NCI-H748 (cell line): ENCODE data around the gene ZNF346.
A peak's percentile ranks its signal among the peaks of the same experiment; 100 is the strongest.
"Not testable (repeated sequence)": the region's sequence is repeated elsewhere in the genome, so short reads cannot be mapped to it uniquely, and the experiment has no call there.

ENCODE experiments used
- DNase-seq: peaks from one replicate; lab custom pipeline; 2025; ENCODE audit not compliant: unreplicated experiment; lab: John Stamatoyannopoulos, UW

The ZNF346 gene

GRCh38 chr5:177008716-177009115, 13.8 kb upstream of the ZNF346 start:
- DNase-seq = no peak

- DNase-seq = no peak
Measured at GRCh38 chr5:177010153-177010552, 12.3 kb upstream of the ZNF346 start.

DNA sequence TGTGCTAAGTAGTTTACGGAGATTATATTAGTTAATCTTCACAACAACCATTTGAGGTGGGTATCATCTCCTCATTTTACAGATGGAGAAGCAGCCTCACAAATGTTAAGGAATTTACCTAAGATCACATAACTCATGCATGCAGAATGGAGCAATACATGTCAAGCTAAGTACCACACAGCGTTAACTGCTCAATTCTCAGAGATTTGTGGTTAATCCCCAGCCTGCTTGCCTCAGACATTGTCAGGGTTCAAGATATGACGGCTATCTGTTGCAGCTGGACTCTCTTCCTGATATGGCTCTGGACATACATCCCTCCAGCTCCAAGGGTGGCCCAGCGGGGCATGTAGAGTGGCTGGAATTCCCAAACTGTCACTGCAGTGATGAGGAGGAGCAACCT, 7.3 kb upstream of the ZNF346 start:
- no peak for DNase-seq

DNA sequence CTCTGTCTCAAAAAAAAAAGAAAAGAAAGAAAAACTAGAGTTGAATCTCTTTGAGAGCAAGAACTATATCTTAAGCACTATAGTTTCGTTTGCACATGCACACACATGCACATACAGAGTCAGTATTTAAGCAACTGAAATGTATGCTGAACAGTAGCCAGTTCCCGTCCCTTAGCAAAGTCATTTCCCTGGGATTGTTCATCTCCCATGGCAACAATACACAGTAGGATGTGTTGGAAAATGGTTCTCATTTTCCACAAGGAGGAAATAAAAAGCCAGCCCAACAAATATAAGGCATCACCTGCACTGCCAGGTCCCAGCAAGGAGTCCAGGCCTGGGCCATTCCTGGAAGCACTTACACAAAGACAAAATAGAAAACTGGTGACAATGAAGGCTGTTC, 4.2 kb upstream of the ZNF346 start:
- peak; percentile 21 for DNase-seq

GRCh38 chr5:177020033-177020432, 2.5 kb upstream of the ZNF346 start:
- DNase-seq = no peak

DNA sequence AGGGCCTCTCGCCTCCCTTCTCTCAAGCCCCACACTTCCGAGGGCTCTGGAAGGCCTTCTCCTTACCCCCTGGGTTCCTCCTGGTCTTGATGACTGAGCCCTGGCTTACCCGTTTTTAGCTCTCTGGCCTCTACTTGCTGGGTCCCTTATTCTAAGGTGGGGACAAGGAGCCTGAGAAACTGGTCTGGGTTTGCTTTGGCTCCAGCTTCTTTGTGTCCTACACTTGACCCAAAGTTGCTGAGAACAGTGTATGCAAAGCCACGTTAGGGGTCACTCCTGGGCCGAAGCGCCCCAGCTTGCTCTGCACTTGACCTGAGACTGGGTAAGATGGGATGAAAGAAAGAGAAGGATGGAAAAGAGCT, 788 bp downstream of the ZNF346 start:
- no peak for DNase-seq

GRCh38 chr5:177024559-177024958, 2.1 kb downstream of the ZNF346 start:
- no peak for DNase-seq

DNA sequence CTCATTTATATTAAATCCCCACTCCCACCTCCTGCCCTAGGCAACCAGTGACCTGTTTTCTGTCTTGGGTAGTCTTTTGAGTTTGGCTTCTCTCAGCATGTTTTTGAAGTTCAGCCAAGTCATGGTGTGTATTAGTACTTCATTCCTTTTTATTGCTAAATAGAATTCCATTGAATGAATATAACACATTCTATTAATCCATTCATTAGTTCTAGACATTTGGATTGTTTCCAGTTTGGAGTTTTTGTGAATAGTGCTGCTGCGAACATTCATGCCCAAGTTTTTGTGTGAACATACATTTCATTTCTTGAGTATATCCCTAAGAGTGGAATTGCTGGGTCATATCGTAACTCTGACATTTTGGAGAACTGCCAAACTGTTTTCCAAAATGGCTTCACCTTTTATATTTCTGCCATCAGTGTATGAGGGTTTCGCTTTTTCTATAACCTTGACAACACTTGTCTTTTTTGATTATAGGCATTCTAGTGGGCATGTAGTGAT, 2.7 kb downstream of the ZNF346 start:
- no peak for DNase-seq

DNA sequence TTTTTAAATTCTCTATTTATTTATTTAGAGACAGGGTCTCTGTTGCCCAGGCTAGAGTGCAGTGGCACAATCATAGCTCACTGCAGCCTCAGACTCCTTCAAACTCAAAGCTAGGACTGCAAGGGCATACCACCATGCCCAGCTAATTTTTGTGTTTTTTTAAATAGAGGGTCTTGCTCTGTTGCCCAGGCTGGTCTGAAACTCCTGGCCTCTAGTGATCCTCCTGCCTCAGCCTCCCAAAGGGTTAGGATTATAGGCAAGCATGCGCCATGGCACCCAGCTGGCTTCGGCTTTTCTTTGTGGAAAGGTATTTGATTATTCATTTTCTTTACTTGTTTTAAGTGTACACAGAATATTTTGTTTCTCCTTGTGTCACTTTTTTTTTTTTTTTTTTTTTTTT, 5.2 kb downstream of the ZNF346 start:
- DNase-seq = no peak

DNA sequence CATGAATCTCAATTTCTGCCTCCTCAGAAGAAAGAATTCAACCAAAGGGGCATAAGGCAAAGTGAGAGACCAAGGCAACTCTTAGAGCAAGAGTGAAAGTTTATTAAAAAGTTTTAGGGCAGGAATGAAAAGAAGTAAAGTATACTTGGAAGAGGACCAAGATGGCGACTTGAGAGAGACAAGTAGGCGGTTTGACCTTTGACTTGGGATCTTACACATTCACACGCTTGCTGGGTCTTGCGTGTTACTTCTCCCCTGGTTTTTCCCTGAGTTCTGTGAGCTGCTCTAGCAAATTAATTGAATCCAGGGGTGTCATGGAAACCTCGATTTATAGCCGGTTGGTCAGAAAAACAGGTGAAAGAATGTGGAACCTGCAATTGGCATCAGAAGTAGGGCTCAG, 7.0 kb downstream of the ZNF346 start:
- DNase-seq = no peak

DNA sequence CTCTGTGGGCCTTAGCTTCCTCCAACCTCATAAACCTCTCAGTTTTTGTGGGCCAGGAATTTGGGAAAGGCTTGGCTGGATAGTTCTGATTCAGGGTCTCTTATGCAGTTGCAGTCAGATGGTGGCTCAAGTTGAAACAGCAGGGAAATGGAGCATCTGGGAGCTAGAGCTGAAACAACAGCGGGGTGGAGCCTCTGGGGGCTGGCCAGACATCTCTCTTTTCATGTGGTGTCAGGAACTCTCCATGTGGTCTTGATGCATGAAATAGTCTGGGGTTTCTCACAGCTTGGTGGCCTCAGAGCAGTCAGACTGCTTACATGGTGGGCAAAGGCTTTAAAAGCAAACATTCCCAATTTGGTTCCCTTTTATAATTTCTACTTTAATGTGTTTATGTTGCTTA, 13.5 kb downstream of the ZNF346 start:
- no peak for DNase-seq

DNA sequence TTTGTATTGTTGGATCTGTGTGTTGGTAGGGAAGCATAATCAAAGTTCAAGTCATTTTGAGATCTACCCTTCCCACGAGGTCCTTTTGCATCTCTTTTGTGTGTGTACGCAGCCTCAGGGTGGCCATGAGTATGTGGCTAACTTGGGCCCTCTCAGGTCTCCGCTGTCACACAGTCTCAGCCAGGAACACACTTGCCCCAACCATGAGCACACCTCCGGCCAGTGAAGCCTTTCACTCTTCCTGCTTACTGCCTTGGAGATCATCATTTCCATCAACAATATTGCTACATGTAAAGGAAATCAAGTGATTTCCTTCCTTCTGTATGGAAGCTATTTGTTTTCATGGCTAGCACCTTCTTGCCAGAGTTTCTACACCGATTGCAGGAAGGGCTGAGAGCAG, 13.9 kb downstream of the ZNF346 start:
- no peak for DNase-seq

GRCh38 chr5:177036921-177037320, 14.4 kb downstream of the ZNF346 start:
- DNase-seq = no peak

DNA sequence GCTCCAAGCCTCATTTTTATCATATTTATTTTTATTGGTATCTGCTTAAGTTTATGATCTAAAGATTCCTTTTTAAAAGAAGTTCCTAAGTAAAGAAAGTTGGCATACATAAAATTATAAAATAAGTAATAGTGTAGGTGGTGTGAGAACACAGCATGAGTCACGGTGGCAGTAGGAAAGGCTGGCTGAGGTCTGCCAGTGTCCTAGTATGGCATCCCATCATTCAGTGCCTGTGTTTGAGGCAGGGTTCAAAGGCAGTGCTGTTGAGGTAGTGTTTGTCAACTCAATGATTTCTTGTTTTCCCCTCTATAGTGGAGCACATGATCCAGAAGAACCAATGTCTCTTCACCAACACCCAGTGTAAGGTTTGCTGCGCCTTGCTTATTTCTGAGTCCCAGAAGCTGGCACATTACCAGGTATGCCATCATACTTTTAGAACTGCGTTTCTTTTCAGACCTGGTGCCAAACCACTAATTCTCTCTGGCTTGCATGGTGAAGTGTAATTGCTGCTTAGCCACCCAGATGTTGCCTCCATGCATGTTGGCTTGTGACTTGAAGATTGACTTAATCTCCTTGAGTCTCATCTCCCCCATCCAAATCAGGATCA, 18.4 kb downstream of the ZNF346 start:
- DNase-seq = no peak

GRCh38 chr5:177041936-177042335, 19.4 kb downstream of the ZNF346 start:
- no peak for DNase-seq

- no peak for DNase-seq
Measured at GRCh38 chr5:177043114-177043513, 20.6 kb downstream of the ZNF346 start.

DNA sequence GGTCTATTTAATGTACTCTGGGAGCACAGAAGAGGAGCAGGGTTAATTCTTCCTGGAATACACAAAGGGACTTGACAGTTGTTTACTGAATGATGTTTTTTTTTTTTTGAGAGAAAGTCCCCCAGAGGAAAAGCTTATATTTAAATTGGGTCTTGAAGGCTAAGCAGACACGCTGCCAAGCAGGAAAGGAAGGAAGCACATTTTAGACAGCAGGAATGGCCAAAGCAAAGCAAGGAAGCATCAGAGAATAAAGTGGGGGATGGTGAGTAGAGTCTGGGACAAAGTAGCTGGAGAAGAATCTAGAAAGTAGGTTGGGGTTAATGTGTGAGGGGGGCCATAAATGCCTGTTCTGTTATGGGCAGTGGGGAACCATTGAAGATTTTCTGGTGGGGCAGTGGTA, 21.5 kb downstream of the ZNF346 start:
- no peak for DNase-seq

DNA sequence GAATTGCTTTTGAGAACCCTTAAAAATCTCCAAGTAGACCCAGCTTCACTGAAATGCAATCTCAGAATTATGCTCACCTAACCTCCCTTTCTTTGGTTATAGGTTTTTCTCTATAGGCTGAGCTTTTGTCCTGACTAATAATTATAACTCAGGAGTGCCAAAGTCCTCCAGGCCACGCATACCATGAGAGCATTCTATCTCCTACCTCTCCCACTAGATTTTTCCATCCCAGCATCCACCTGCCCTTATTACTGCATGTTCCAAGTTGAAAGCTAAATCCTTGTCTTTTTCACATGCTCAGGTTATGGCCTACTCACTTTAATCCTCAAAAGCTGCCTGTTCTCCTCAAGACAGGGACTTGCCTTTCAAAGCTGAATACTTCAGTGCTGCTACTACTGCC, 22.1 kb downstream of the ZNF346 start:
- no peak for DNase-seq

DNA sequence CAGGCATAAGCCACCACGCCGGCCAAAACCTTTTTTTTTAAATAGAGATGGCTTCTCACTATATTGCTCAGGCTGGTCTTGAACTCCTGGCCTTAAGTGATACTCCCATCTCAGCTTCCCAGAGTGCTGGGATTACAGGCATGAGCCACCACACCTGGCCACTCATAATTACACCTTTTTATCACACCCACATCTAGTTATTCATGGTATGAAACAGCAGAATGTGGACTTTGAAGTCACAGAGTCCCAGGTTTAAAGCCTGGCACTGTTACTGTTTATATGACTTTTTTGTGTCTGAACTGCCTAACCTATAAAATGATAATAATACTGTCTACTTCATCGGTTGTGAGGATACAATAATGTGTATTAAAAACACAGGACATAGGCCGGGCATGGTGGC, 23.1 kb downstream of the ZNF346 start:
- DNase-seq = no peak

DNA sequence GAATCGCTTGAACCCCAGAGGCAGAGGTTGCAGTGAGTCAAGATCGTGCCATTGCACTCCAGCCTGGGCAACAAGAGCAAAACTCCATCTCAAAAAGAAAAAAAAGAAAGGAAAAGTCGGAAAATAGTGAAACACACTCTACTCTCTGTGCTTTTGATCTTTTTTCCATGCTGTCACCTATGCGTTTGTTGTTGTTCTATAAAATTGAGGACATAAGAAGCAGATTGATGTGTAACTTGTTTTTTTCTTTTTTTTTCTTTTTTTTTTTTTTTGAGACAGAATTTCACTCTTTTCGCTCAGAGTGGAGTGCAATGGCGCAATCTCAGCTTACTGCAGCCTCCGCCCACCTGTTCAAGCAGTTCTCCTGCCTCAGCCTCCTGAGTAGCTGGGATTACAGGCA, 26.0 kb downstream of the ZNF346 start:
- not testable (repeated sequence) for DNase-seq

GRCh38 chr5:177049285-177049684, 26.8 kb downstream of the ZNF346 start:
- no peak for DNase-seq

GRCh38 chr5:177064500-177065277, 42.2 kb downstream of the ZNF346 start:
- no peak for DNase-seq

DNA sequence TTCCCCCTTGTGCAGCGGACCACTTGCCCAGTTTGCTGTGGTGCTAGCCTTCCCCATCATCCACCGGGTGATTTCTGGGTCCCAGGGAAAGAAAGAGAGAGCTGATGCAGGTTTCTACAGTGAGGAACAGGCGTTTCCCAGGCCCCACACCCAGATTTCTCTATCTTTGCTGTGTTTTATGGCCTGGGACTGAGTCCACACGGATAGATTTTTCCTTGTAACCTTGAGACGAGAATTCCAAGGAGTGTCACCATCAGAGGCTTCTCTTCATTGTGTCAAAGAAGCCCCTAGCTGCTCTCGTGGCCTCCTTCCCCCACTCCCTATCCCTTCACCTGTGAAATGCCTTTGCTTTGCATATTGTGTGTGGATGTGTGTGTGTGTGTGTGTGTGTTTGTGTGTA, 43.0 kb downstream of the ZNF346 start:
- DNase-seq = no peak
